ENCODE results near the gene PCDHGA4. TPM values are rescaled to one million over a fixed set of nuclear protein-coding genes. Genes with fewer than 3 reads are reported as not detected.
"Not testable (repeated sequence)": the region's sequence is repeated elsewhere in the genome, so short reads cannot be mapped to it uniquely, and the experiment has no call there.

The PCDHGA4 gene
- total and polyA plus RNA-seq, 2 donors = 2.2 to 5.8 TPM

- no peak within 1 kb of the TSS for H3K27ac ChIP-seq (ENCODE audit: low read depth)
- WGBS = 19% methylated on average over 24 of the region's 24 CpGs
- no peaks in the 10 kb centered on the region for H3K4me1 ChIP-seq (ENCODE audit: insufficient read depth)
- peak within 1 kb of the TSS; percentile 1 for H3K4me3 ChIP-seq (ENCODE audit: low read depth, low read length)
- no peak for DNase-seq (ENCODE audit: extremely low spot score)
- no peaks in the 10 kb centered on the region for H3K36me3 ChIP-seq (ENCODE audit: insufficient read depth)
Observed at GRCh38 chr5:141359790-141360426, 5.1 kb downstream of the PCDHGA4 start, which contains the start of gene PCDHGB2. Gene PCDHGB2, plus strand, starts transcription at chr5:141359994. Its CDS starts 142 bp downstream, at chr5:141360136.

- WGBS = 32% methylated on average over 15 of the region's 15 CpGs
- H3K4me3 ChIP-seq (ENCODE audit: low read depth, low read length) = no peak overlapping the region
Observed at GRCh38 chr5:141360685-141361084, 5.9 kb downstream of the PCDHGA4 start.

GRCh38 chr5:141362719-141363118 lies 7.9 kb downstream of the PCDHGA4 start:
- no peak overlapping the region for H3K27ac ChIP-seq (ENCODE audit: low read depth)
- H3K4me3 ChIP-seq (ENCODE audit: low read depth, low read length) = no peak overlapping the region
- H3K36me3 ChIP-seq (ENCODE audit: insufficient read depth) = no peaks in the 10 kb centered on the region
- no peak for DNase-seq (ENCODE audit: extremely low spot score)
- H3K4me1 ChIP-seq (ENCODE audit: insufficient read depth) = no peaks in the 10 kb centered on the region

More at GRCh38 chr5:141360685-141361084, 5.9 kb downstream of the PCDHGA4 start:
- Histone ChIP-seq H3K27ac (ENCODE audit: low read depth) (no peak overlapping the region), H3K4me1 (ENCODE audit: insufficient read depth) (no peaks in the 10 kb centered on the region), H3K36me3 (ENCODE audit: insufficient read depth) (no peaks in the 10 kb centered on the region)
- no peak for DNase-seq (ENCODE audit: extremely low spot score)

- no peak for DNase-seq (ENCODE audit: extremely low spot score)
- no peaks in the 10 kb centered on the region for H3K36me3 ChIP-seq (ENCODE audit: insufficient read depth)
- H3K27ac ChIP-seq (ENCODE audit: low read depth) = no peak within 1 kb of the TSS
- peak within 1 kb of the TSS; percentile 2 for H3K4me3 ChIP-seq (ENCODE audit: low read depth, low read length)
- no peaks in the 10 kb centered on the region for H3K4me1 ChIP-seq (ENCODE audit: insufficient read depth)
- 15% methylated on average over 34 of the region's 34 CpGs for WGBS
Observed at GRCh38 chr5:141363952-141364660, 9.3 kb downstream of the PCDHGA4 start, which contains the start of gene PCDHGA5. Gene PCDHGA5, plus strand, starts transcription at chr5:141364162. Its CDS starts 169 bp downstream, at chr5:141364331.

- no peak for DNase-seq (ENCODE audit: extremely low spot score)
- no peak overlapping the region for H3K4me3 ChIP-seq (ENCODE audit: low read depth, low read length)
Observed at GRCh38 chr5:141366016-141366896, 11.4 kb downstream of the PCDHGA4 start.

DNA sequence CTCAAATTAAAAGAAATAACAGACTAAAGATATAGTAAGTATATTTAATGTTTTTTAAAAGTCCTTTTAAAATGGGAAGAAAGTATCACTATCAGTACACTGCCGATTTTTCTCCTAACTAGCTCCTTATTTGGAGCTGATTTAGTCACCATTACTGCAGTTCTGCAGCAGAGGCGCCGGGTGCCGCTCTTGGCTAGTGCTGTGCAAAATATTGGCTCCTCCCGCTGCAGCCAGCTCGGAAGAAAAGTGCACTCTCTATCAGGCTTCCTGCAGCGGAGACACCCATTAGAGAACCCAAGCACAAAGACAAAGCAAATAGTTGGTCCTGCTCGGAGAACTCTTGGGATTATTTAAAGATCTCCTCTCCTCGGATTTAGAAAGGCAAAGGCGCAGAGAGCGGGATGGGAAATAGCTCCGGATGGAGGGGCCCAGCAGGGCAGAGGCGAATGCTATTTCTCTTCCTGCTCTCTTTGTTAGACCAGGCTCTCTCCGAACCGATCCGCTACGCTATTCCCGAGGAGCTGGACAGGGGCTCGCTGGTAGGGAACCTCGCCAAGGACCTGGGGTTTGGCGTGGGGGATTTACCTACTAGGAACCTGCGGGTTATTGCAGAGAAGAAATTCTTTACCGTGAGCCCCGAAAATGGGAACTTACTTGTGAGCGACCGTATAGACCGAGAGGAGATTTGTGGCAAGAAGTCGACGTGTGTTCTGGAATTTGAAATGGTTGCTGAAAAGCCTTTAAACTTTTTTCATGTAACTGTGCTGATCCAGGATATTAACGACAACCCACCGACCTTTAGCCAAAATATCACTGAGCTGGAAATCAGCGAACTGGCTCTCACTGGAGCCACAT lies 15.4 kb downstream of the PCDHGA4 start, which contains the start of gene PCDHGB3:
Gene PCDHGB3, plus strand, starts transcription at position 249 of the 855 bp plus-strand sequence. Its CDS starts 153 bp downstream, at position 402.
- Histone ChIP-seq H3K4me1 (ENCODE audit: insufficient read depth) (no peaks in the 10 kb centered on the region), H3K4me3 (ENCODE audit: low read depth, low read length) (no peak within 1 kb of the TSS), H3K27ac (ENCODE audit: low read depth) (no peak within 1 kb of the TSS), H3K36me3 (ENCODE audit: insufficient read depth) (no peaks in the 10 kb centered on the region)
- no peak for DNase-seq (ENCODE audit: extremely low spot score)
- 17% methylated on average over 32 of the region's 32 CpGs for WGBS

More at GRCh38 chr5:141366016-141366896, 11.4 kb downstream of the PCDHGA4 start:
- Histone ChIP-seq H3K4me1 (ENCODE audit: insufficient read depth) (no peaks in the 10 kb centered on the region), H3K36me3 (ENCODE audit: insufficient read depth) (no peaks in the 10 kb centered on the region), H3K27ac (ENCODE audit: low read depth) (no peak overlapping the region)
- 35% methylated on average over 46 of the region's 46 CpGs for WGBS

- DNase-seq (ENCODE audit: extremely low spot score) = no peak
- H3K4me3 ChIP-seq (ENCODE audit: low read depth, low read length) = no peak overlapping the region
- 32% methylated on average over 69 of the region's 69 CpGs for WGBS
- no peak overlapping the region for H3K27ac ChIP-seq (ENCODE audit: low read depth)
- no peaks in the 10 kb centered on the region for H3K36me3 ChIP-seq (ENCODE audit: insufficient read depth)
- no peaks in the 10 kb centered on the region for H3K4me1 ChIP-seq (ENCODE audit: insufficient read depth)
Observed at GRCh38 chr5:141371572-141372475, 17.0 kb downstream of the PCDHGA4 start.

DNA sequence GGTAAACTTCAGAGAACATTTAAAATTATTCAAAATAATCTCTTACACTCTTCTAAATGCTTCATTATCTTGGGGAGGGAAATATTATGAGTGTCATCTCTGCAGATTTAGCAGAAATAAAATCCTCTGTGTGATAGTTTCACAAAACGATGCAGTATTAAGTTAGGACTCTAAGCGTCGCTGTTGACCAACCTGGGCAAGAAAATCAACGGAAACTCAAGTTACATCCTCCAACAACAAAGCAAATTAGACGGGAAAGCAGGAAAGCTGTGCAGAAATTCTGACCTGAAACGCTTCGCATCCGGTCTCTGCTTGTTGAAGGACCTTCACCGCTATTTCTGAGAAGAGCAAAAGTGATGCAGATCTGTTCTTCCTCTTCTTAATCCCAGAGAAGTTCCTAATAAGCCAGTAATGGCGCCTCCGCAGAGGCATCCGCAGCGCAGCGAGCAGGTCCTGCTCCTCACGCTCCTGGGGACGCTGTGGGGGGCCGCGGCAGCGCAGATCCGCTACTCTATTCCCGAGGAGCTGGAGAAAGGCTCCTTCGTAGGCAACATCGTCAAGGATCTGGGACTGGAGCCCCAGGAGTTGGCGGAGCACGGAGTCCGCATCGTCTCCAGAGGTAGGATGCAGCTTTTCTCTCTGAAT lies 19.0 kb downstream of the PCDHGA4 start, which contains the start of gene PCDHGA6:
Gene PCDHGA6, plus strand, starts transcription at position 219 of the 645 bp plus-strand sequence. Its CDS starts 193 bp downstream, at position 412.
- Histone ChIP-seq H3K27ac (ENCODE audit: low read depth) (no peak within 1 kb of the TSS), H3K36me3 (ENCODE audit: insufficient read depth) (peaks cover 1% of the 10 kb centered on the region), H3K4me1 (ENCODE audit: insufficient read depth) (no peaks in the 10 kb centered on the region), H3K4me3 (ENCODE audit: low read depth, low read length) (no peak within 1 kb of the TSS)
- WGBS = 11% methylated on average over 27 of the region's 27 CpGs
- no peak for DNase-seq (ENCODE audit: extremely low spot score)

GRCh38 chr5:141374627-141375026 lies 19.8 kb downstream of the PCDHGA4 start:
- DNase-seq (ENCODE audit: extremely low spot score) = no peak
- Histone ChIP-seq H3K27ac (ENCODE audit: low read depth) (no peak overlapping the region), H3K4me1 (ENCODE audit: insufficient read depth) (no peaks in the 10 kb centered on the region), H3K4me3 (ENCODE audit: low read depth, low read length) (no peak overlapping the region), H3K36me3 (ENCODE audit: insufficient read depth) (peaks cover 1% of the 10 kb centered on the region)
- WGBS = 59% methylated on average over 14 of the region's 14 CpGs

DNA sequence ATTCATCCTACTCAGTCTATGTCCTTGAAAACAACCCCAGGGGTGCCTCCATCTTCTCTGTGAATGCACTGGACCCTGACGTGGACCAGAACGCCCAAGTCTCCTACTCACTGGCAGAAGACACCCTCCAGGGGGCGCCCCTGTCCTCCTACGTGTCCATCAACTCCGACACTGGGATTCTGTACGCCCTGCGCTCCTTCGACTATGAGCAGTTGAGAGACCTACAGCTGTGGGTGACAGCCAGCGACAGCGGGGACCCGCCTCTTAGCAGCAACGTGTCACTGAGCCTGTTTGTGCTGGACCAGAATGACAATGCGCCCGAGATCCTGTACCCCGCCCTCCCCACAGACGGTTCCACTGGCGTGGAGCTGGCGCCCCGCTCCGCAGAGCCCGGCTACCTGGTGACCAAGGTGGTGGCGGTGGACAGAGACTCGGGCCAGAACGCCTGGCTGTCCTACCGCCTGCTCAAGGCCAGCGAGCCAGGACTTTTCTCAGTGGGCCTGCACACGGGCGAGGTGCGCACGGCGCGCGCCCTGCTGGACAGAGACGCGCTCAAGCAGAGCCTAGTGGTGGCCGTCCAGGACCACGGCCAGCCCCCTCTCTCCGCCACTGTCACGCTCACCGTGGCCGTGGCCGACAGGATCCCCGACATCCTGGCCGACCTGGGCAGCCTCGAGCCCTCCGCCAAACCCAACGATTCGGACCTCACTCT lies 20.8 kb downstream of the PCDHGA4 start:
- H3K27ac ChIP-seq (ENCODE audit: low read depth); H3K4me1 ChIP-seq (ENCODE audit: insufficient read depth); H3K4me3 ChIP-seq (ENCODE audit: low read depth, low read length); DNase-seq (ENCODE audit: extremely low spot score); H3K36me3 ChIP-seq (ENCODE audit: insufficient read depth): not testable (repeated sequence)
- WGBS = 49% methylated on average over 43 of the region's 48 CpGs
